HG02763 (cell line): ENCODE data around the gene PPP1R2.

Experiments
- ATAC-seq: cut with Tn5 transposase; IDR thresholded peaks from one replicate; pipeline ENCODE4 v1.9.1; 2021; ENCODE audit warnings: mild to moderate bottlenecking, moderate library complexity; ENCODE audit not compliant: unreplicated experiment

PPP1R2 gene

DNA sequence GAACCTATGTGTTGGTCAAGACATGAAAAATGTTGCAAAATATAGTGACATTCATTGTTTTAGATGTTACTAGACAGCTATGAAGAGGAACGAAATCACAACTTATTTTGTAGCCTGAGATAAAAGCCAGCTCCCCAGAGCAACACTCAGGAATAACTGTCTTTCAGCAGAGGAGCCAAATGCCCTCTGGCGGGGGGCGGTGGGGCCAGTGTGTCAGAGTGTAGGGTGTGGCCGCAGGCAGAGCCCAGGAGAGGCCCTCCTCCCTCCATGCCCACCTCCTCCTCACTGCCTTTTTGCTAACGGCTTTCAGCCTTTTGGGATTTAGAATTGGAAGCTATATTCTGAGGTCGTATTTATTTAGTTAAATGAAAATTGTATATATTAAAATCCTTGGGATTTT lies 23.7 kb upstream of the PPP1R2 start:
- ATAC-seq = no peak

DNA sequence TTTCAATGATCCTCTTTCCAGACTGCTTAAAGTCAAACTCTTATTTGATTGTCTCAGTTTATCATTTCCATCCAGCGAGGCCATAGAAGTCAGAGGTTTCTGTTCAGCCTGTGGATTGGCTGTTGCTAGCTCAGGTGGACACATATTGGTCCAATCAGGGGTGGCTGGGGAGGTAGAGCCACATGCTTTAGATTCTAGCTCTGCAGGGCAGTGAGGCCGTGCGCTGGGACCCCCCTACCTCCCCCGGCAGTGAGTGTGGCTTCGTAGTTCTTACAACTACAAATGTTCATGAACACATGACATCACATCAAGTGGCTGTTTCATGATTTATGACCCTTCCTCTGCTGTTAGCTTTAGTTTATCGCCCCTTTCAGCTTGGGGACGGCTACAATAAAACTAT lies 22.6 kb upstream of the PPP1R2 start:
- no peak for ATAC-seq

- no peak for ATAC-seq
These were observed 20.2 kb upstream of the PPP1R2 start for GRCh38 chr3:195563317-195563716.

DNA sequence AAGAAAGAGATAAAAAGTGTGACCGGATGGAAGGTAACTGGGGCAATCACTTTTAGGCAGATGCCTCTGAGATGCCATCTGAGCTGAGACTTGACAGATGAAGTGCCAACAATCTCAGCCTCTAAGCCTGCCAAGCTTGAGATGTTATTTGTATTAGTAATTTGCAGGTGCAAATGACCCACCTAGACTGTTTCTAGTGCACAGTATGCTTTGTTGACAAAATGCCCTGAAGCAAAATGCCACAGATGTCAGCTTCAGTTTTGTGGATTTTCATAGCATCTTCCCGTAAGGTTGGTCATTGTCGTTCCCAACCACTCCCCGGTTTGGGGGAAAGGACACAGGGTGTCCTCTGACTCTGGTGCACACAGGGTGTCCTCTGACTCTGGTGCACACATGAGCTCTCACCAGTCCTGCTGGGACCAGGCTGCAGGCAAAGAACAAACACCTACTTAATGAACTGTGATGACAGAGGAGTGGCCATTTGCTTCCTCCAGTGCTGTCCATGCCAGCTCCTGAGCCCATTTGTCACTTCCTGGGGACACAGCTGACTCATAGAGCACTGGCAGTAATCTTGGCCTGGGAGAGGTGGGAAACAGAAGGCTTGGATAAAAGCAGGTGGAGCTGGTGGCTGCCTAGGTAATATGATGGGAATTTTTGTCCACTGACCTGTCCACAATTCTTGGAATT lies 16.7 kb upstream of the PPP1R2 start:
- ATAC-seq = no peak

- ATAC-seq = no peak
These were observed 15.5 kb upstream of the PPP1R2 start for GRCh38 chr3:195558602-195559001.

- ATAC-seq = no peak
These were observed 14.2 kb upstream of the PPP1R2 start for GRCh38 chr3:195557322-195557721.

DNA sequence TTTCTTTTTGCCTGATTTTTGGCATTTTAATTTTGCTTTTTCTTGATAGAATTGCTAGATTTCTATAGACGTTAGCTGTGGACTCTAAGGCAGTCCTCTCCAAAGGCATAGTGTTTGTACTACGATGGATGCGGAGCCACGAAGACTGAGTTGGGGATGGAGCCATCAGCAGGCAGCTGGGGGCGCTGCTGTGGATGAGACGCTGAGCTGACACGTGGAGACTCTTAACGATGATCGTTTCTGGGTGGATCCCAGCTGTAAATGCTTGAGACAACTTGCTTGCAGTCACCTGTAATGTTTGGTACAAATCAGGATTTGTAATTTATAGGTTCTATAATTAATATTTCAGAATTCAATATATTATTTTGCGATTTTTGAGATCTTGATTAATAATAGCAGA lies 13.3 kb upstream of the PPP1R2 start:
- no peak for ATAC-seq

GRCh38 chr3:195555110-195555509 lies 12.0 kb upstream of the PPP1R2 start:
- no peak for ATAC-seq

GRCh38 chr3:195554458-195554857 lies 11.3 kb upstream of the PPP1R2 start:
- ATAC-seq = no peak

DNA sequence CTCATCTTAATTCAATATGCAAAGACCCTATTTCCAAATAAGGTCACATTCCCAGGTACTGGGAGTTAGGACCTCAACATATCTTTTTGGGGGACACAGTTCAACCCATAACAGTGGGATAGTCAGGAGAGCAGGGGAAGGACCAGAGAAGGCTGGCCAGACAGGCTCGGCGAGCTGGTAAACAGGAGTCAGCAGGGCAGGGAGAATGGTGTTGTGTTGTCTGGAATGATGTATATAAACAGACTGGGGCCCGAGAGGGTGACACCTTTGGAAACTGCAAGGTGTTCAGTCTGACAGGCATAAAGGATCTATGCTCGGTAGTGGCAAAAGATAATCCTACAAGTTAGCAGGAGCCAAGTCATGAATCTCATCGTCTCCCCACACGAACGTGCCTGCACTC lies 10.1 kb upstream of the PPP1R2 start:
- no peak for ATAC-seq

GRCh38 chr3:195551381-195551978 lies 8.4 kb upstream of the PPP1R2 start:
- ATAC-seq = no peak

- peak; percentile 39 for ATAC-seq
These were observed 7.6 kb upstream of the PPP1R2 start for GRCh38 chr3:195550723-195551122.

- ATAC-seq = peak; percentile 69
These were observed 6.9 kb upstream of the PPP1R2 start for GRCh38 chr3:195549931-195550519.

DNA sequence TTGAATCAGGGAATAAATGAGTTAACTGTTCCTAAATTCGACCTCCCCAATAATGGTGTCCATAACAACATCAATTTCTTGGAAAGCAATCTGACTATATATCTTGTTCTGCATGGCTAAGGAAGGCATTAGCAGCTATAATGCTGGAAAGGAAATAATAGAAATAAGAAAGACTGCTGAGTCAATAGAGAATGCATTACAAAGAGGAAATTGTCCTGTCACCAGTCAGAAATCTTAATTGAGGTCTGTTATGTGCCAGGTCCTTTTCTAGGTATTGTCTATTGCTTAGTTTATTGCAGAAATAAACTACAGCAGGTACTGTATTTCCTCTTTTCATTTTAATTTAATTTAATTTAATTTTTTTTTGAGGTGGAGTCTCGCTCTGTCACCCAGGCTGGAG lies 5.9 kb upstream of the PPP1R2 start:
- no peak for ATAC-seq

- ATAC-seq = no peak
These were observed 5.4 kb upstream of the PPP1R2 start for GRCh38 chr3:195548501-195548900.

GRCh38 chr3:195548006-195548405 lies 4.9 kb upstream of the PPP1R2 start:
- no peak for ATAC-seq

GRCh38 chr3:195546130-195546560 lies 3.0 kb upstream of the PPP1R2 start:
- no peak for ATAC-seq

DNA sequence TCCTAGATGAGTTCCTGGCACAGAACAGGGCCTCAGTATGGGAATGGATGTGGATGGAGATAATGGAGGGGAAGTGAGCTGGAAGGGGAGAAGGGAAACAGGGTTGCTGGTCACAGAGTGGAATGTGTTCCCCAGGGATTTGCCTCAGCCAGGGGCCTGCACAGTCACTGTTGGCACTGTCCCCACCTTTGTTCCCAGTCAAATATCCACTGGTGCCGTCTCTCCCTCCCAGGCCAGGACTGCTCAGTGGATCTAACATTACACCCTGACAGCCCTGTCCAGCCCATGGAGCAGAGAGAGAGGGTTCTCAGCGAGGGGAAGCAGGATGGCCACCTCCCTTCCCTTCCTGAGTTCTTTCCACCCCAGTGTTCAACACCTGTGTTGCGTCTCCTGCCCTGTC lies 1.5 kb upstream of the PPP1R2 start:
- ATAC-seq = no peak

DNA sequence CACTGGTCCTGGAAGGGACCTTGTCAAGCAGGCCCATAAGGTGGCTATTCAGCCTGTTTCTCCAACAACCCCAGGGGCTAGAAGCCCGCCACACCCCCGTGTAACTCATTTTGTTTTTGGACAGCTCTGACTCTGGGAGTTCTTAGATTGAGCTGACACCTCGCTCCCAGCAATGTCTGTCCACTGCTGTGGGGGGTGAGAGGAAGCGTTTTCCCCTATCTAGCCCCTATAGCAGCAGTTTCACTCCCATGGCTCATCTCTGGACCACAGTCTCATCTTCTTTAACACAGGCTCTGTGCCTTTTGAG lies 1.1 kb upstream of the PPP1R2 start:
- no peak for ATAC-seq

DNA sequence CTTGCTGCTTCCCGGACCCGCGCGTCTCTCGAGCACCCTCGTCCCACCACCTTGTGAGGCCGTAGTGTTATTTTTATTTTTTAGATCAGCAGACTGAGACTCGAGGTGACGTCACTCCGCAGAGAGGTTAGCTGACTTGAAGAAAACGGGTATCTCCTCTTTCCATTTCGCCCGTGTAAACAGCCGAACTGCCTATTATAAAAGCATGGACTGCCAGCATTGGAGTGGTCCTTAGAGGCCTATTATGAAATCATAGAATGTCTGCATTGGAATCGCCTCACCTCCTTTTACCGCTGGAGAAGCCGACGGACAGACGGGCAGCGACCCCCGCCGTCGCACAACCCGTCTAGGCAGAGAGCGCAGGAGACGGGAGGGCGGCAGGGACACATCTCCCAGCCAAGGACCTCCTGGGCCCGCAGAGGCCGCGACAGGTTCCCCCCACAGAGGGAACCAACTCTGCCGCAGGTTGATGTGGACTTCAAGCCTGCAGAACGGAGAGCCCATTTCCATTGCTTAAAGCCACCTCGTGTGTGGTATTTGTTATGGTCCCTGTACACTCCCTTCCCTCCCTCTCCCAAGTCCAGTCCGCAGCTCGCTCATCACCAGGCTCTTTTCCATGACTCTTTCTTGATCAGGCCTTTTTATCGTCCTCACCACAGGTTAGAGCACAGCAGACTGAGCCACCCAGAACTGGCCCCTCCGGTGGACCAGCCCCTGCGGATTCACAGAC lies 540 bp upstream of the PPP1R2 start:
- ATAC-seq = no peak

GRCh38 chr3:195542316-195542697 lies 818 bp downstream of the PPP1R2 start:
- ATAC-seq = no peak

DNA sequence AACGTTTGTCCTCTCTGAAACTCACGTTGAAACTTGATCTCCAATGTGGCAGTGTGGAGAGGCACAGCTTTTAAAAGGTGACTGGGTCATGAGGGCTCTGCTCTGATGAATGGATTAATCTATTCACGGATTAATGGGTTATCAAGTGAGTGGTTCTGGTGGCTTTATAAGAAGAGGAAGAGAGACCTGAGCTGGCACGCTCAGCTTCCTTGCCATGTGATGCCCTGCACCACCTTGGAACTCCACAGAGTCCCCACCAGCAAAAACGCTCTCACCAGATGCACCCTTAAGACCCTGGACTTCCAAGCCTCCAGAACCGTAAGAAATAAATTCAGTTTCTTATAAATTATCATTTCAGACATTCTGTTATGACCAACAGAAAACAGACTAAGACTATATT lies 2.6 kb downstream of the PPP1R2 start:
- ATAC-seq = no peak
